Thyroid gland (tissue), 4 donors: ENCODE results near the gene CARMIL1.

ENCODE experiments used
- CTCF ChIP-seq, 6 experiments: fragments of 200-600 bp in 3 of 6; fragments of 450-650 bp in 3 of 6; sonication (generic) in 3 of 6; IDR thresholded peaks; one replicate each; pipeline ENCODE4 v1.5.1; 2016 to 2019; ENCODE audit warnings: antibody characterized with exemption in 6 of 6, mild to moderate bottlenecking in 2 of 6, inconsistent platforms in 1 of 6, moderate library complexity in 1 of 6
- POLR2A ChIP-seq, 2 donors: fragments of 450-650 bp; IDR thresholded peaks; one replicate each; pipeline ENCODE4 v1.6.1; 2017; ENCODE audit warnings: antibody characterized with exemption in 2 of 2, mild to moderate bottlenecking in 2 of 2, moderate library complexity in 1 of 2

- TF ChIP-seq CTCF (IDR thresholded peaks at IDR 0.05) (no peak), POLR2A (IDR thresholded peaks at IDR 0.05) (no peak)
Observed at GRCh38 chr6:25287941-25288340, 8.8 kb downstream of the CARMIL1 start.
